KOPT-K1 (cell line): ENCODE results near the gene ITIH2.
"Not testable (repeated sequence)": the region's sequence is repeated elsewhere in the genome, so short reads cannot be mapped to it uniquely, and the experiment has no call there.

Source experiments
- H3K27ac ChIP-seq: fragments of 200-600 bp; sonication (generic); 2 replicates; pipeline ENCODE4 v1.5.1; 2016; ENCODE audit warnings: antibody characterized with exemption, mild to moderate bottlenecking, low read depth, low read length; ENCODE audit not compliant: poor library complexity, severe bottlenecking
- H3K36me3 ChIP-seq: fragments of 200-600 bp; sonication (generic); 2 replicates; pipeline ENCODE4 v1.5.1; 2017; ENCODE audit warnings: antibody characterized with exemption, mild to moderate bottlenecking, low read length, moderate library complexity; ENCODE audit not compliant: insufficient read depth
- H3K9me3 ChIP-seq: fragments of 200-600 bp; sonication (generic); 2 replicates; pipeline ENCODE4 v1.5.1; 2017; ENCODE audit warnings: antibody characterized with exemption, low read length, mild to moderate bottlenecking; ENCODE audit not compliant: insufficient read depth, poor library complexity, severe bottlenecking

ITIH2 gene, protein sequence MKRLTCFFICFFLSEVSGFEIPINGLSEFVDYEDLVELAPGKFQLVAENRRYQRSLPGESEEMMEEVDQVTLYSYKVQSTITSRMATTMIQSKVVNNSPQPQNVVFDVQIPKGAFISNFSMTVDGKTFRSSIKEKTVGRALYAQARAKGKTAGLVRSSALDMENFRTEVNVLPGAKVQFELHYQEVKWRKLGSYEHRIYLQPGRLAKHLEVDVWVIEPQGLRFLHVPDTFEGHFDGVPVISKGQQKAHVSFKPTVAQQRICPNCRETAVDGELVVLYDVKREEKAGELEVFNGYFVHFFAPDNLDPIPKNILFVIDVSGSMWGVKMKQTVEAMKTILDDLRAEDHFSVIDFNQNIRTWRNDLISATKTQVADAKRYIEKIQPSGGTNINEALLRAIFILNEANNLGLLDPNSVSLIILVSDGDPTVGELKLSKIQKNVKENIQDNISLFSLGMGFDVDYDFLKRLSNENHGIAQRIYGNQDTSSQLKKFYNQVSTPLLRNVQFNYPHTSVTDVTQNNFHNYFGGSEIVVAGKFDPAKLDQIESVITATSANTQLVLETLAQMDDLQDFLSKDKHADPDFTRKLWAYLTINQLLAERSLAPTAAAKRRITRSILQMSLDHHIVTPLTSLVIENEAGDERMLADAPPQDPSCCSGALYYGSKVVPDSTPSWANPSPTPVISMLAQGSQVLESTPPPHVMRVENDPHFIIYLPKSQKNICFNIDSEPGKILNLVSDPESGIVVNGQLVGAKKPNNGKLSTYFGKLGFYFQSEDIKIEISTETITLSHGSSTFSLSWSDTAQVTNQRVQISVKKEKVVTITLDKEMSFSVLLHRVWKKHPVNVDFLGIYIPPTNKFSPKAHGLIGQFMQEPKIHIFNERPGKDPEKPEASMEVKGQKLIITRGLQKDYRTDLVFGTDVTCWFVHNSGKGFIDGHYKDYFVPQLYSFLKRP

DNA sequence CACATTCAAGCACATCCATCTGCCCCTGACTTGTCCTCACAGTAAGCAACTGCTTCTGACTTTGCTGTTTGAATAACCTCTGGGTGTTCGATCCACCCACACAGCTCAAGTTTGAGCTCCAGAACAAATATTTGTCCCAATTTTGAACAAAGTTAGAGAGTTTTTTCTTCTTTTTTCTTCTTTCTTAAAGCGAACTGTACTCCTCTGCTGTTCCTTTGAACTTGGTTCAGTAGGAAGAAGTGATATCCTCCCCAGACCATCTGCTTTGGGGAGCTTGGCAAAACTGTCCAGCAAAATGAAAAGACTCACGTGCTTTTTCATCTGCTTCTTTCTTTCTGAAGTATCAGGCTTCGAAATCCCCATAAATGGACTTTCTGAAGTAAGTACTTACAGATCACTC is at the start of gene ITIH2:
TSS of gene ITIH2 (plus strand) at position 177 of the 400 bp plus-strand sequence. CDS start at position 296, 119 bp downstream.
- Histone ChIP-seq H3K36me3 (no peaks in the 10 kb centered on the region), H3K27ac (no peak within 1 kb of the TSS), H3K9me3 (no peaks in the 10 kb centered on the region)

DNA sequence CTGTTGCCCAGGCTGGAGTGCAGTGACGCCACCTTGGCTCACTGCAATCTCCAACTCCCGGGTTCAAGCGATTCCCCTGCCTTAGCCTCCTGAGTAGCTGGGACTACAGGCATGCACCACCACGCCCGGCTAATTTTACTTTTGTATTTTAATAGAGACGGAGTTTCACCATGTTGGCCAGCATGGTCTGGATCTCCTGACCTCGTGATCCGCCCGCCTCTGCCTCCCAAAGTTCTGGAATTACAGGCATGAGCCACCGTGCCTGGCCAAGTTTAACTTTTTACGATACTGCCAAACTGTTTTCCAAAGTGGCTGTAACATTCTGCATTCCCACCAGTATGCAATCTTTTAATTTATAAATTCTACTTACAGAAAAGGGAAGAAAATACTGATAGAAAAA is 46.0 kb upstream of the ITIH2 start:
- H3K9me3 ChIP-seq, H3K36me3 ChIP-seq, H3K27ac ChIP-seq: not testable (repeated sequence)

DNA sequence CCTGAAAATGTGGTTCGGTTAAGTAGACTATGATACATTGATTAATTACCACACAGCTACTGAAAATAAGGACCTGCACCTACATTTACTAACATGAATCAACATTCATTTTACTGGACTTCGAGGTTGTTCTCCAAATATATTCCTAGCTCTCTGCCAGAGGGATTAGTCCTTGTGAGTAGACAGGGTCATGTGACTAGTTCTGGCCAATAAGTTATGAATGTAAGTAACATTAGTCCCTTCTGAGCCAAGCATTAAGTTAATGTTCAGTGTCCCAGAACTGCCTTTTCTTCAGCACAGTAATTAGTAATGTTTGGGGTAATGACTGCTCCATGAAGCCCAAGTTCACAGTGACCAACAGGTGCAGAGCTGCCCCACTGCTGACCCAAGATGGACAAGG is 45.6 kb upstream of the ITIH2 start:
- Histone ChIP-seq H3K27ac (no peak overlapping the region), H3K36me3 (no peaks in the 10 kb centered on the region), H3K9me3 (no peaks in the 10 kb centered on the region)

DNA sequence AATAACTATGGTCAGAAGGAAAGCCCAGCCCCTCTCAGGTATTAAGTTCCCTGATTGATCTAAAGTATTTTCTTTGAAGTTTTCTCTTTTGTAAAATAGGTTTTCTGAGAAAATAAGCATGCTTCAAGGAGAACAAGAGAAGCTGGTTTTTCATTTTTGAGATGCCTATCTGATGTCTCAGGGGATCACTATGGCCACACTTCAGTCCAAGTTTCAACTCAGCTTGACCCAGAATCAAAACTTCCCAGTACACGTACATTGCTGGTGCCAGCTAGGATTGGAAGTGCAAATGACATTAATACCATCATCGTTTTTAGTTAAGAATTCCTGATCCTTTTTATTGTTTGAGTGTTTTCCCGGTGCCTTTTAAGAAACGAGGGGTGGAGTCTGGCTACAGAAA is 43.6 kb upstream of the ITIH2 start:
- H3K9me3 ChIP-seq, result no peaks in the 10 kb centered on the region
- no peak overlapping the region for H3K27ac ChIP-seq
- H3K36me3 ChIP-seq, result no peaks in the 10 kb centered on the region

DNA sequence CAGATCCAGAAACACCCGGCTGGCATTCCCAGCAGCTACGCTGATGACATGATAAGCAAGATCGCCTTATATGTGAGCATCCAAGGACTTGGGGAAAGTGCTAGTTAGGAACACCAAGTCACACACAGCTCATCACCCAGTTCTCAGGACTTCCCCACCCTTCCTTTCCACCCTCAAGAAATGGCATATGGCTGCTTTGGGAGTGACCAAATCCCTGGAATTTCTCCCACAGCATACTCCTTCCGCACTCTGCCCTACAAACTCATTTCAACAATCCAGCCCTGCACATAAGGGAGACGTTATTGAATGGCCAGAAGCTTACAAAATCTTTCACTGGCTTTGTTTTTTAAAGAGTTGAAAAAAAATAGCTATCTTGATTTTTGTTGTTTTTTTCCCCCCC is 40.6 kb upstream of the ITIH2 start:
- no peak overlapping the region for H3K27ac ChIP-seq
- no peaks in the 10 kb centered on the region for H3K9me3 ChIP-seq
- H3K36me3 ChIP-seq, result no peaks in the 10 kb centered on the region

DNA sequence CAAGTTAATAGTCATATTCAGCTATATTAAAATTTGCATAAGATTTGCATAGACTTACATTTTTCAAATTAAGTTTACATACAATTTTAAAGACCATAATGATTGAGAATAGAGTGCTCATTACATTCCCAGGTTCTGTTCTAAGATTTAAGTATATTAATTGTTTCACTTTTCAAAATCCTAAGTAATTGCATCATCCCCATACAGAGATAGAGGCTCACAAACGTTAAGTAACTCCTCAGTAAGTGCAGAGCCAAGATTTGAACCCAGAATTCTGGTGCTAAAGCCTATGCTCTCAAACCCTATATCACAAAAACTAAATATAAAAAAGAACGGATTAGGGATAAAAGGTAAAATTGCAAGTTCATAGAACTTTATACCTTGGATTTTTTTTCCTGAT is 38.4 kb upstream of the ITIH2 start:
- Histone ChIP-seq H3K36me3 (no peaks in the 10 kb centered on the region), H3K27ac (no peak overlapping the region), H3K9me3 (no peaks in the 10 kb centered on the region)

DNA sequence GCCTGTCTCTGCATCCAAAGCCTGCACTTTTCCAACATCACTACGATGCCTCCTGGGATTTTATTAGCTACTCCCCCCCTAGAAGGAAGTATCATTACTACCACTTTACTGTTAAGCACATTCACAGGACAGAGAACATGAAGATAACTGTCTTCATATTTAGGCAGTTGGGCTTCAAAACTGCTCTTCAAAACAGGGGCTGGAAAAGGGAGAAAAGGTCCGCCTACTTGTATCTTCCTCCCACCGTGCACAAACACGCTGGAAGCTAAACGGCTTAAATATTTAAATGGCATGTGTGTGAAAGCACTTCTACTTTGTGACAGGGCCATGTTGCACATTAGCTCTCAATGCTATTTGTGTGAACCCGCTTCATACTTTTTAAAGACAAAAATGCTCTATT is 37.3 kb upstream of the ITIH2 start:
- no peaks in the 10 kb centered on the region for H3K9me3 ChIP-seq
- H3K36me3 ChIP-seq, result no peaks in the 10 kb centered on the region
- no peak overlapping the region for H3K27ac ChIP-seq

DNA sequence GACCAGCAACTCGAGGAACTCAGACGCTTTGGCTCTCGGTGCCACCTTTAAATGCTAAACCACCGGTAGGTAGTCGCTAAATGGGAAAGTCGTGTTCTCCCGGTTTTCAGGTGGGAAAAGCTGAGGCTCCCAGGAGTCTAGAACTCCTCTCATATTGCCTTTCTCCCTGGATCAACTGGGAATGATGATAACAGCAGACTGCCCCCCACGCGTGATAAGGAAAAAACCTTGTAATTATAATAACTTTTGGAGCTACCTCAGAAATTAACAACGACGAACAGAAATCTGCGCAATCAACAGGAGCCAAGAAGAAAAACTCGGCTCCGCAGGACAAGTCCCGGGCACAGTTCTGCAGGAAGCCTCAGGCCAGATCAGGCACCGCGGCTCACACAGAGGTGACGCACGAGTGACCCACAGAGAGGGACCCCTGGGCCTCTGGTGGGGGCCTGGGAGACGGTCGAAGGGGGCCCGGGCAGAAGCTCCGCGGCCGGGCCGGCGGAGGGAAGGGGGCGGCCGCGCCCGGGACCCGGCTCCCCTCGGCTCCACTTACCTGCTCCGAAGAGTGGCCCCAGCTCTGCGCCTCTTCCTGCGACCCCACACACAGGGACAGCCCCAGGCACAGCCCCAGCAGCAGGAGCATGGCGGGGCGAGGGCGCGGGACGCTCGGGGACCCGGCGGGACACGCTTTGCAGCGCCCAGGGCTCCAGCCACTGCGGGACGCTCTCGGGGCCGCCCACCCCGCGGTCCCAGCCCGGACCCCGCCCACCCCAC is 36.7 kb upstream of the ITIH2 start, which contains the start of gene ITIH5:
TSS of gene ITIH5 (minus strand) at position 714 of the 771 bp plus-strand sequence. CDS start at position 640, 74 bp downstream.
- no peaks in the 10 kb centered on the region for H3K9me3 ChIP-seq
- H3K36me3 ChIP-seq, result no peaks in the 10 kb centered on the region
- no peak within 1 kb of the TSS for H3K27ac ChIP-seq

DNA sequence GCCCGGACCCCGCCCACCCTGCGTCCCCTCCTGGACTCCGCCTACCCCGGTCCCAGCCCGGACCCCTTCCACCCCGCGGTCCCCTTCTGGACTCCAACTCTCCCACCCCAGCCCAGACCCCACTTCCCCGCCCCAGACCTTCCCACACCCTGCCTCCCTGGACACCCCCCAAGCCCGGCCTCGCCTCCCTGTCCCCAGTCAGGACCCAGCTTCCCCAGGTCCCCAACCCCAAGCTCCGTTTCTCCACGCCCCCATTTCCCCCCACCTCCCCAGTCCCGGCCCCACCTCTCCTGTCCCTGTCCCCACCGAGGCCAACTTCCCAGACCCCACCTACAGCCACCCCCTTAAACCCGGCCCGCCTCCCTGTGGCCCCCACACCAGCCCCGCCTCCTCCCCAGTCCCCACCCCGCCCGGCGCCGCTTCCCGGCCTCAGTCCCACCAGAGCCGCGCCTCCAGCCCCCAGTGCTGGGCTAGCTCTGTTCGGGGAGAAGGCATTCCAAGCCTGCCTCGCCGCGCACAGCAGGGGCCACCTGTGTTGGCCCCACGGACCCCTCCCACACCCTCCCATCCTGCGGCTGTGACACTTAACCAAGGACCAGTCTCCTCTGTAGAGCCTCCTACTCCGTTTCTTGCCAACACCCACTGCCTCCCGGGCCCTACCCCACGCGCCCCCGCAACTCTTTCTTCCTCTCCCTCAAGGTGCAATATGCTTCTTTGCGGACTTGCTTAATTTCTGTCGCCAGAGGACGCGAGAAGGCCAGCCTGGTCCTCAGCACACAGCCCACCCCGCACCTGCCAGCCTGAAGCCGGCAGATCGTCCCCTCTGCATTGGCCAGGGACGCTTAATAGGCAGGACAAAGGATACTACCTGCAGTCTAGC is 35.6 kb upstream of the ITIH2 start:
- Histone ChIP-seq H3K27ac (no peak overlapping the region), H3K9me3 (no peaks in the 10 kb centered on the region), H3K36me3 (no peaks in the 10 kb centered on the region)

DNA sequence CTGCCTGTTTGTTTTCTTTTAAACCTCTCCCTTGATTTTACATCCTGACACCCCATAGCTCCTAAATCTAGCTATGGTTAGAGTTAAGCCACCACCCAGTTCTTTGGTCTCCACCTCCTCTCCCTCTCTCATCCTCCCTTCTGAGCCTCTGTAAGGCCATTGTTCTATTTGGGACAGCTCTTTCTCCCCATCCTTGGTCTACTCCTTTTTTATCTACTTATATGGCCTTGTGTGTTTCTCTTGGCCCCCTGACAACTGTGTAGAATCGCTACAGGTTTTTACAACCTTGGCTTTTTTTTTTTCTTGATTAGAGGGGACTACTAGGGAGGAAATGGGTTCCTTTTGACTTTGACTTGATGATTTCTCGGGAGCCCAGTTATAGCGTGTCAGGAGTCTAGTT is 33.0 kb upstream of the ITIH2 start:
- no peaks in the 10 kb centered on the region for H3K36me3 ChIP-seq
- no peak overlapping the region for H3K27ac ChIP-seq
- no peaks in the 10 kb centered on the region for H3K9me3 ChIP-seq

DNA sequence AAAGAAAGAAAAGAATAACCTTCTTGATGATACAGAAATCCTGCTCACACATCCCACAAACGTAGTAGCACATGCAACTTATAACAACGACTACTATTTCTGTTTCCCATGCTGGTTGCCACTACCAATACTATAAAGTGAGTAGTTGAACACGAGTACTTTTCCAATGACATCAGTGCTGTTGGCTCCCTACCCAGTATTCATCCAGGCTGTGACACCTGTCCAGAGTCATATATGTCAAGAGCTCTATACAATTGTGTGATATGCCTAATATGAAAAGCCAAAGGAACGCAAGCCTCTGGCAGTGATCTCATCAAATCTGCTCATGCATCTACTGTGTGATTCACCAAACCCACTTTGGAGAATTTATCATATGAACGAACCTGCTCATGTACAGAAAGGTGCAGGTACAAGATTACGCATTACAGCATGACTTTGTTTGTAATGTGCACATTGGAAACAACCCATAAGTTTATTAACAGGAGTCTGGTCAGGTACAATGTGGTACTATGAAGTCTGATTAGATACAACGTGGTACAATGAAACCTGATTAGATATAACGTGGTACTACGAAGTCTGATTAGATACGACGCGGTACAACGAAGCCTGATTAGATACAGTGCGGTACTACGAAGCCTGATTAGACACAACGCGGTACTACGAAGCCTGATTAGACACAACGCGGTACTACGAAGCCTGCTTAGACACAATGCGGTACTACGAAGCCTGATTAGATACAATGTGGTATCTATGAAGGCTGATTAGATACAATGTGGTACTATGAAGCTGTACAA is 30.6 kb upstream of the ITIH2 start:
- H3K27ac ChIP-seq, result no peak overlapping the region
- H3K9me3 ChIP-seq, result no peaks in the 10 kb centered on the region
- no peaks in the 10 kb centered on the region for H3K36me3 ChIP-seq

DNA sequence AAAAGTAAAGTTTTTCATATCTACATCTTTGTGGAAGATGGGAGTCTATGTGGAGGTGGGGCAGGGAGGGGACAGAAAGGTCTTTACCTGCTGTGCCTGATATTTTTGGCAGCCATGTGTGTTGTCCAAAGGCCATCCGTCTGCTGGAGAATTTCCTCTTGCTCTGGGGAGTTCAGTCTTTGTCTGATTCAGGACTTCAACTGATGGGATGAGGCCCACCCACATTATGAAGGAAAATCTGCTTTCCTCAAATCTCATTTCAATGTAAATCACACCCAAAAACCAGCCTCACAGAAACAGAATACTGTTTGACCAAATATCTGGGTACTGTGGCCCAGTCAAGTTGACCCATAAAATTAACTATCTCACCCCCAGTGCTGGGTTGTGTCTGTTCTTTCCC is 23.9 kb upstream of the ITIH2 start:
- H3K9me3 ChIP-seq, result no peaks in the 10 kb centered on the region
- H3K36me3 ChIP-seq, result no peaks in the 10 kb centered on the region
- H3K27ac ChIP-seq, result no peak overlapping the region

DNA sequence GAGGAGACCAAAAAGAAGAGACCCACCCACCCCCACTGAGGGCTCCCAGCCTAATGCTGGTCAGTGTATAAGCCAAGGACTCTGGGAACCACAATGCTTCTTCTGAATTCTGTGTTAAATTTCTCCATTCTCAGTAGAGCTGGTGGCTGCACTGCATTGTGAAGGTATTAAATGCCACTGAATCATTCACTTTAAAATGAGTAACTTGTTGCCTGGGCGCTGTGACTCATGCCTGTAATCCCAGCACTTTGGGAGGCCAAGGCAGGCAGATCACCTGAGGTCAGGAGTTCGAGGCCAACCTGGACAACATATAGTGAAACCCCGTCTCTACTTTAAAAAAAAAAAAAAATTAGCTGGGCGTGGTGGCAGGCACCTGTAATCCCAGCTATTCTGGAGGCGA is 23.0 kb upstream of the ITIH2 start:
- not testable (repeated sequence) for H3K27ac ChIP-seq, H3K36me3 ChIP-seq, H3K9me3 ChIP-seq
